ENCODE results near the gene PPARG. TPM values are rescaled to one million over a fixed set of nuclear protein-coding genes. Genes with fewer than 3 reads are reported as not detected.

PPARG gene
- total and polyA plus RNA-seq, 2 donors (not counting 3 experiments of a cell fraction or from before 2014, with no cell fraction given) = 0.15 to 1.3 TPM

DNA sequence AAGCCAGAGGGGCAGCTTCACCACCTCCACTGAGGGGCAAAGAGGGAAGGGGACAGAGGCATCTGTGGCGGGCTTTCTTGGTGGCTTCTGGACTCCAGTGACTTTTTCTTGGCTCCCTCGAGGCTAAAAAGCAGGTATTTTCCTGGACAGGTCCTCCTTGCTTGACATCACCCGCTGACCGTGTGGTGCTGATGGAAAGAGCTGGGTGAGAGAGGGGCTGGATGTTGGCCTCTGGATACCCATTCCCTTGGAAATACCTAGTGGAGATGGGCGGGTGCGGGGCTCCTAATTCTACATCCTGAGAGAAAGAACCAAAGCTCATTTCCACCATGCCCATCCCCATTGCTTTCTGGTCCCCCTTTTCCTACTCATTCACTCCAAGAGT is 148.3 kb downstream of the PPARG start:
- no peaks in the 10 kb centered on the region for H3K79me2 ChIP-seq (ENCODE audit: control insufficient read depth, insufficient read depth, low read length)
- no peak overlapping the region for H3K27ac ChIP-seq (ENCODE audit: insufficient read depth, low read depth, low read length)
- no peak overlapping the region for H3K4me3 ChIP-seq (replicated peaks in 1 of 3; ENCODE audit: insufficient read depth in 1 of 3, low read depth in 1 of 3, low read length in 3 of 3)
- intact Hi-C loops (cut with micrococcal nuclease) = no loop called here
- no peak for DNase-seq (ENCODE audit: low read depth, low spot score)
- POLR2A ChIA-PET = no interaction called here
- TF ChIP-seq POLR2A (IDR thresholded peaks at IDR 0.05; ENCODE audit: low read depth, low read length) (no peak), POLR2AphosphoS5 (IDR thresholded peaks at IDR 0.05; ENCODE audit: insufficient read depth, low read depth, low read length) (no peak), MYC (IDR thresholded peaks at IDR 0.05; ENCODE audit: low read depth, low read length) (no peak), GATA2 (IDR thresholded peaks at IDR 0.05; ENCODE audit: insufficient read depth, insufficient read length, low read depth, low read length) (no peak), FOS (IDR thresholded peaks at IDR 0.05; ENCODE audit: borderline replicate concordance, insufficient read depth, low read length) (no peak), EZH2 (IDR thresholded peaks at IDR 0.05; ENCODE audit: borderline replicate concordance, low read depth, low read length, severe bottlenecking) (no peak), JUN (IDR thresholded peaks at IDR 0.05; ENCODE audit: borderline replicate concordance, insufficient read depth, insufficient read length, low read depth) (no peak)
- TF ChIP-seq, protein P1, sequence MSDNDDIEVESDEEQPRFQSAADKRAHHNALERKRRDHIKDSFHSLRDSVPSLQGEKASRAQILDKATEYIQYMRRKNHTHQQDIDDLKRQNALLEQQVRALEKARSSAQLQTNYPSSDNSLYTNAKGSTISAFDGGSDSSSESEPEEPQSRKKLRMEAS (IDR thresholded peaks at IDR 0.05; ENCODE audit: insufficient read depth, insufficient read length) = no peak
- TF ChIP-seq, protein P2, sequence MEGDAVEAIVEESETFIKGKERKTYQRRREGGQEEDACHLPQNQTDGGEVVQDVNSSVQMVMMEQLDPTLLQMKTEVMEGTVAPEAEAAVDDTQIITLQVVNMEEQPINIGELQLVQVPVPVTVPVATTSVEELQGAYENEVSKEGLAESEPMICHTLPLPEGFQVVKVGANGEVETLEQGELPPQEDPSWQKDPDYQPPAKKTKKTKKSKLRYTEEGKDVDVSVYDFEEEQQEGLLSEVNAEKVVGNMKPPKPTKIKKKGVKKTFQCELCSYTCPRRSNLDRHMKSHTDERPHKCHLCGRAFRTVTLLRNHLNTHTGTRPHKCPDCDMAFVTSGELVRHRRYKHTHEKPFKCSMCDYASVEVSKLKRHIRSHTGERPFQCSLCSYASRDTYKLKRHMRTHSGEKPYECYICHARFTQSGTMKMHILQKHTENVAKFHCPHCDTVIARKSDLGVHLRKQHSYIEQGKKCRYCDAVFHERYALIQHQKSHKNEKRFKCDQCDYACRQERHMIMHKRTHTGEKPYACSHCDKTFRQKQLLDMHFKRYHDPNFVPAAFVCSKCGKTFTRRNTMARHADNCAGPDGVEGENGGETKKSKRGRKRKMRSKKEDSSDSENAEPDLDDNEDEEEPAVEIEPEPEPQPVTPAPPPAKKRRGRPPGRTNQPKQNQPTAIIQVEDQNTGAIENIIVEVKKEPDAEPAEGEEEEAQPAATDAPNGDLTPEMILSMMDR (IDR thresholded peaks at IDR 0.05; ENCODE audit: extremely low read depth in 1 of 2, insufficient read depth in 1 of 2, low read depth in 1 of 2, low read length in 2 of 2) = no peak
- no peaks in the 10 kb centered on the region for H3K9me1 ChIP-seq (replicated peaks; ENCODE audit: control insufficient read depth, extremely low read depth, insufficient read depth, low read length)
- H3K27me3 ChIP-seq (ENCODE audit: control insufficient read depth in 2 of 2, insufficient read depth in 2 of 2, low read length in 2 of 2) = peaks cover 6 to 8% of the 10 kb centered on the region in 2 experiments
- H2AFZ ChIP-seq (ENCODE audit: low read depth, low read length) = no peak overlapping the region
- dilution Hi-C loops (cut with MboI; ENCODE audit: extremely low pct_ligation_motif_present, low sequenced_read_pairs) = no loop called here
- H3K36me3 ChIP-seq (ENCODE audit: control insufficient read depth in 2 of 2, extremely low read depth in 1 of 2, insufficient read depth in 2 of 2, low read length in 2 of 2) = no peaks in the 10 kb centered on the region
- BruUV-seq (replicated peaks) = no TSS peak
- no peaks in the 10 kb centered on the region for H3K9me3 ChIP-seq (replicated peaks; ENCODE audit: control insufficient read depth, insufficient read depth, low read length)
- no peak overlapping the region for H3K9ac ChIP-seq (replicated peaks; ENCODE audit: extremely low read depth, insufficient read depth, low read length)
- no peaks in the 10 kb centered on the region for H4K20me1 ChIP-seq (replicated peaks; ENCODE audit: control insufficient read depth, extremely low read depth, insufficient read depth, low read length)
- H3K4me2 ChIP-seq (ENCODE audit: insufficient read depth, low read length) = no peak overlapping the region
- no peak for FAIRE-seq
- no peaks in the 10 kb centered on the region for H3K4me1 ChIP-seq (ENCODE audit: control insufficient read depth, extremely low read depth, insufficient read depth, low read length)
- CTCF ChIA-PET = interaction anchor here (1.1 kb wide), 2 partner anchors 11 to 14 kb away, joined by 3 to 4 read pairs; no protein-coding TSS in a partner anchor

Measured in endothelial cell of umbilical vein (primary cell).